ENCODE results near the gene TOM1L2.
A peak's percentile ranks its signal among the peaks of the same experiment; 100 is the strongest.

The TOM1L2 gene

GRCh38 chr17:17972126-17972951 lies at the start of gene TOM1L2, which contains the start of gene DRC3:
TSS of gene TOM1L2 (minus strand) at chr17:17972400. CDS start at chr17:17972313, 87 bp downstream.
TSS of gene DRC3 (plus strand) at chr17:17972862. CDS start at chr17:17977599, 4,737 bp downstream.
- TF ChIP-seq CTCF (IDR thresholded peaks at IDR 0.05; ENCODE audit: control insufficient read depth, insufficient read depth, low read depth, low read length, missing control alignments), result no peak
- DNase-seq (ENCODE audit: low read depth), result peak; percentile 100
- H3K4me3 ChIP-seq (ENCODE audit: control insufficient read depth, low read depth, low read length), result peak within 1 kb of the TSS; percentile 85

- no peak overlapping the region for H3K4me3 ChIP-seq (ENCODE audit: control insufficient read depth, low read depth, low read length)
- no peak for DNase-seq (ENCODE audit: low read depth)
- TF ChIP-seq CTCF (IDR thresholded peaks at IDR 0.05; ENCODE audit: control insufficient read depth, insufficient read depth, low read depth, low read length, missing control alignments), result no peak
Measured at GRCh38 chr17:18021372-18021771, 49.2 kb upstream of the TOM1L2 start.

GRCh38 chr17:18020971-18021370 lies 48.8 kb upstream of the TOM1L2 start:
- DNase-seq (ENCODE audit: low read depth), result no peak
- no peak for TF ChIP-seq CTCF (IDR thresholded peaks at IDR 0.05; ENCODE audit: control insufficient read depth, insufficient read depth, low read depth, low read length, missing control alignments)
- no peak overlapping the region for H3K4me3 ChIP-seq (ENCODE audit: control insufficient read depth, low read depth, low read length)

- H3K4me3 ChIP-seq (ENCODE audit: control insufficient read depth, low read depth, low read length), result no peak overlapping the region
- DNase-seq (ENCODE audit: low read depth), result no peak
- no peak for TF ChIP-seq CTCF (IDR thresholded peaks at IDR 0.05; ENCODE audit: control insufficient read depth, insufficient read depth, low read depth, low read length, missing control alignments)
Measured at GRCh38 chr17:18019838-18020154, 47.6 kb upstream of the TOM1L2 start.

GRCh38 chr17:18018411-18018921 lies 46.3 kb upstream of the TOM1L2 start:
- TF ChIP-seq CTCF (IDR thresholded peaks at IDR 0.05; ENCODE audit: control insufficient read depth, insufficient read depth, low read depth, low read length, missing control alignments), result no peak
- no peak overlapping the region for H3K4me3 ChIP-seq (ENCODE audit: control insufficient read depth, low read depth, low read length)
- no peak for DNase-seq (ENCODE audit: low read depth)

GRCh38 chr17:18017958-18018357 lies 45.8 kb upstream of the TOM1L2 start:
- DNase-seq (ENCODE audit: low read depth), result no peak
- TF ChIP-seq CTCF (IDR thresholded peaks at IDR 0.05; ENCODE audit: control insufficient read depth, insufficient read depth, low read depth, low read length, missing control alignments), result no peak
- H3K4me3 ChIP-seq (ENCODE audit: control insufficient read depth, low read depth, low read length), result no peak overlapping the region
